Tongue (tissue), 2 donors: ENCODE results near the gene ABCF3. TPM values are rescaled to one million over a fixed set of nuclear protein-coding genes. Genes with fewer than 3 reads are reported as not detected.

Experiments
- DNase-seq: peaks from one replicate; pipeline ENCODE4 v3.0.0-alpha.2; 2015
- total RNA-seq: library from RNA; depleted of rRNA; stranded (reverse); fragments of >200 nt; gene quantifications from one replicate; pipeline ENCODE4 v1.2.3, GENCODE V29; 2014

Gene ABCF3
- total RNA-seq, 1 donor from 2014 or later, result 77.6 TPM

DNA sequence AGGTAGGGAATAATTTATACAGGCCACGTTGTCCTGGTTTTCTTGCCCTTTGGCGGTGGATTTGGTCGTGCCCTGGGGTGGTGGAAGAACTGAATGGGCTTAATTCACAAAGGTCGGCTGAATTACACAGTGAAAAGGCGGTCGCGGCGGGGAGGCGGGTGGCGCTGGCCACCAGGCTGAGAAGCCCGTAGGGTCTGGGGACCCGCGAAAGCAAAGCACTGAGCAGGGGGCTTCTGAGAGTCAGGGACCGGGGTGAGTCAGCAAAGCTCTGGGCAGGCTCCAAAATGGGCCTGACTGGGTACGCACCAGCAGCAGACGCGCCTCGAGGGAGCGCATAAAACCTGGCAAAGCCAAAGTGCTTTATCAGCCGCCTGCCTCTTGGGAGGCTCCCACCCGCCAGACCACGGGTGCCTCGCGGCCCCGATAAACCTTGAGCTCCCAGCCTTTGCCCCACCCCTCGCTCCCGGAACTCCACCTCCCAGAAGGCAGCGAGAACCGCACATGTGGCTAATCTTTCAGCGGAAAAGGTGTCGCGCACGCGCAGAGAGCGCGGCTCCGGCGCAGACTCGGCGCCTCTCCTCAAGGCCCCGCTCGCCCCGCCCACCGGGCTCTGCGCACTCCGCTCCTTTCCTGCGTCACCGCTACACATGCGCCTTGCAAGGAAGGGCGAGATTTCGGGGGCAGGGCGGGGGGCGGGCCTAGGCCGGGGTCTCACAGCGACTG lies 377 bp upstream of the ABCF3 start:
- DNase-seq, result peak; percentile 100

DNA sequence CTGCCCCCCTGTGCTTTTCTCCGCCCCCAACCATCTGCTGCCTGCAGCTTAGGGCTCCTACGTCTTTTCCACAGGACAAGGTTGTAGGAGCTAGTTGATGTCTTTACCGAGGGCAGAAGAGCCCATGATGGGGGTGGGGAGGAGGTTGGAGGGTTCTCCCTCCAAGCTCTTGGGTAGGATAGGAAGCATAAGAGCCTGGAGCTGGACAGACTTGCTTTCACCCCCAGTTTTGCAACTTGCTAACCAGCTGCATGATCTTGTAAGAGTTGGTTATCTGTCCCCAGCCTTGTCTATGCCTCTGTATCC lies 856 bp downstream of the ABCF3 start:
- no peak for DNase-seq

DNA sequence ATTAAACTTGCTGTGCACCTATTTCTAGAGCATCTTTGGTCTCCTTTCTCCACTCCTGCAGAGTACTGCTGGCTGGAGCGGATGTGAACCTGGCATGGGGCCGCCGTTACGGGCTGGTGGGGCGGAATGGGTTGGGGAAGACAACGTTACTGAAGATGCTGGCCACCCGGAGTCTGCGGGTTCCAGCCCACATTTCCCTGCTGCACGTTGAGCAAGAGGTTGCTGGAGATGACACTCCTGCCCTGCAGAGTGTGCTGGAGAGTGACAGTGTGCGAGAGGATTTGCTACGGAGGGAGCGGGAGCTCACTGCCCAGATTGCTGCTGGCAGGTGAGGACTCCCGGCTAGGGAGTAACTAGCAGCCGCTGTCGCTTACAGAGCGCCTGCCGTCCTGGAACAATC lies 2.1 kb downstream of the ABCF3 start:
- DNase-seq, result no peak

DNA sequence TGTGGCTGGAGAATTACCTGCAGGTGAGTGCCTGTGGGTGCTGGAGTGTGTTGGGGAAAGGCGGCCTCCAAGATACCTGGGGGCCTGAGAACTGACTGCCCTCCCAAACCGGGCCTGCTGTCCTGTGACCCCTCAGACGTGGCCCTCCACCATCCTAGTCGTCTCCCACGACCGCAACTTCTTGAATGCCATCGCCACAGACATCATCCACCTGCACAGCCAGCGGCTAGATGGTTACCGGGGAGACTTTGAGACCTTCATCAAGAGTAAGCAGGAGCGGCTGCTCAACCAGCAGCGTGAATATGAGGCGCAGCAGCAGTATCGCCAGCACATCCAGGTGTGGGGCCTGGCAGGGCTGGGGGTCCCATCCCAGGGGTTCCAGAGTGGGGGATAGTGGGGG lies 3.4 kb downstream of the ABCF3 start:
- DNase-seq, result no peak

- no peak for DNase-seq
Observed at GRCh38 chr3:184192889-184193288, 6.9 kb downstream of the ABCF3 start.

DNA sequence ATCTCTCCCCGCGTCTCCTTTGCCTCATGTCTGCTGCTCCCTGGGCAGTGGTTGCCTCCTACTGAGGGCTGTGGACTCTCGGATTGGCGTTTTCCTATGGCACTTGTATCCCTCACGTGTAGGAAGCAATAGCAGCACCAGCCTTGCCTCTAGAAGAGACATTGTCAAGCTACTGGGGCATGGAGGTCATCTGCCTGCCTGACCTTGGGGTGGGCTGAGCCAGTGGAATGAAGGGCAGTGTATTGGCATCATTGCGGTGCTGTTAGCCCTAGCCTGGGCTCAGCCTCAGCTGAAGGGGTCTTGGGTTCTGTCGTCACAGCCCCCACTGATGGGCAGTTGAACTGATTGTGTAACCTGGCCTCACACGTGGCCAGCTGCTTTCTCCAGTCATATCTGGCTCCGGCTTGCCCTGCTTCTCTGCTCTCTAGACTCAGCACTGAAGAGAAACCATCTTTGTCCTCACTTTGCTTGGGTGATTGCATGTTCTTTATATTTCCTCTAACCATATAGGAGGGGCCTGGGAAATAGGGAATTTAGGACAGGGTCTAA lies 8.1 kb downstream of the ABCF3 start:
- DNase-seq, result no peak

- DNase-seq, result no peak
Observed at GRCh38 chr3:184196536-184196935, 10.5 kb downstream of the ABCF3 start.

- DNase-seq, result no peak
Observed at GRCh38 chr3:184198509-184198908, 12.5 kb downstream of the ABCF3 start.

DNA sequence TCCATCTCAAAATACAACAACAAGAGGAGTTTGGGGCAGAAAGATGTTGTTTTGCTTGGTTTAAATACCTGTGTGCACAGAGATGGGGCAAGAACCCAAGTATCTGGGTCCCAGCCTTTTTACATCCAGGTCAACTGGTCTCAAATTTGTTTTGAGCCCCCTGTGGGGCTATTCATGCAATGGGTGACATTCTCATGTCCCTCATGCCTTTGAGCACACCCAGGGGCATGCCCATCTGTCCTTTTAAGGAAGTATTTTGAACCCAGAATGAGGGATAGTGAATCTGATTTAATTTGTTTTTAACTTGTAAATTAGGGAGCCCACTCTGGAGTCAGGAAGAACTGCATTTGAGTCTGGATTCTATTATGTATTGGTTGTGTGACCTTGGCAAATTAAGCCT lies 14.8 kb downstream of the ABCF3 start:
- no peak for DNase-seq

DNA sequence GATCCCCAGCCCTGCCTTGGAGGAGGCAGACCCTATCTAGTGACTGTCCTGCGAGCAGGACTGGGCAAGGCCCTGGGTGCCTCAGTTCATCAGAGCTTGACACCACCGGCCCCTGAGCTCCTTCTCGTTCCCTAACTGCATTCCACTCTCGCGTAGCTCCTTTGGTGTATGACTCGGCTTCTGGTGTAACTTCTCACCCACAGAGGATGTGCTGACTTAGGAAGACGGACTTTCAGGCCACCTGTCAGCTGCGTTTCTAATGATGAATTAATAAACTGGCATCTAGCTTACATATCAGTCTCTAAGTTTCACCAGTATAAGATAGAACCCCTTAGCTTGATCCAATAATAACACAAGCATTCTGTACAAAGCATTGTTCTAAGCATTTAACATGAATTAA lies 17.5 kb downstream of the ABCF3 start:
- DNase-seq, result no peak

DNA sequence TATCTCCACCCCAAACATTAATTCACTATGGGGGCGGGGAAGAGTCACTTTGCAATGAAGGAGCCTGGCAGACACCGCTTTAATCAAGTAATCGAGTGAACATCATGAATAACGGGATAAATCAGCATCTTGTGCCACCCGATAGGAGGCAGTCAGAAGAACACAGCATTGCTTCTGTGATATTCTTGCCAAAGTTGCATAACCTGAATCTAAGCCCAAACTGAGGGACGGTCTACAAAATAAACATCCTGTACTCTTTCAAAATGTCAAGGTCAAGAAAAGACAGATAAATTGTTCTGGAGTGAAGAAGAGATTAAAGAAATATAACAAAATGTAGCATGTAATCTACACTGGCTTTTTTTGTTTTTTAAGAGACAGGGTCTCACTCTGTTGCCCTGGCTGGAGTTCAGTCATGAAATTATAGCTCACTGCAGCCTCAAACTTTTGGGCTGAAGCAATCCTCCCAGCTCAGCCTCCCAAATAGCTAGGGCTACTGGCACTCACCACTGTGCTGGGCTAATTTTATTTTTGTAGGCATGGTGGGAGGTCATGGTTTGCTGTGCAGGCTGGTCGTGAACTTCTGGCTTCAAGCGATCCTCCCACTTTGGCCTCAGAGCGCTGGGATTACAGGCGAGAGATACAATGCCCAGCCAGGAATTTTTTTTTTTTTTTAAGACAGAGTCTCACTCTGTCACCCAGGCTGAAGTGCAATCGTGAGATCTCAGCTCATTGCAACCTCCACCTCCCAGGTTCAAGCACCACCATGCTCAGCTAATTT lies 23.3 kb downstream of the ABCF3 start:
- no peak for DNase-seq

DNA sequence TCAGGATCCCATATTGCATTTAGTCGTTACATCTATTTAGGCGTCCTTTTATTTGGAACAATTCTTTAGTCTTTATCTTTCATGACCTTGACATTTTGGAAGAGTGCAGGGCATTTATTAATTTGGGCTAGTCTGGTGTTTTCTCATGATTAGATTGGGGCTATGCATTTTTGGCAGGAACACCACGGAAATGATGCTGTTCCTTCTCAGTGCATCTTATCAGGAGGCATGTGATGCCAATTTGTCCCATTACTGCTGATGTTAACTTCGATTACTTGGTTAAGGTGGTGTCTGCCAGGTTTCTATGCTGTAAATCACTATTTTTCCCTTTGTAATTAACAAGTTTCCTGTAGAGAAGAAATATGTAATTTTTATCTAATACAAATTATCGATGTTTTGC lies 25.3 kb downstream of the ABCF3 start:
- DNase-seq, result no peak

GRCh38 chr3:184211718-184212117 lies 25.7 kb downstream of the ABCF3 start:
- no peak for DNase-seq

DNA sequence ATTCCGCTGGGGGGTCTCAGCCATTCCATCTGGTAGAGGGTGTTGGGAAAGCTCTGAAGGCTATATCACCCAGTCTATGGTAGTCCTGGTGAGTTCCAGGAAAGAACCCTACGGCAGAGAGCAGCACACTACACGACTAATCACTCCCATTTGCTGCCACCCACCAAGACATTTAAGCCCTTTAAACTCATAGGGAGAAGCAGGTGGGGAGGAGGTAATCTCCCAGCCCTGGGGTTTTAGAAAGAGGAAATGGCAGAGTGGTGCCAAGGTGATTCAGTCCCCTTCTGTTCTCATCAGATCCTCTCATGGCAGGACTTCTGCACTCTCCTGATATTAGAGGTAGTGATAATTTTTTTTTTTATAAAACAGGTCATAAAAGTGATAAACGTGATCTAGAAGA lies 32.8 kb downstream of the ABCF3 start:
- DNase-seq, result no peak

DNA sequence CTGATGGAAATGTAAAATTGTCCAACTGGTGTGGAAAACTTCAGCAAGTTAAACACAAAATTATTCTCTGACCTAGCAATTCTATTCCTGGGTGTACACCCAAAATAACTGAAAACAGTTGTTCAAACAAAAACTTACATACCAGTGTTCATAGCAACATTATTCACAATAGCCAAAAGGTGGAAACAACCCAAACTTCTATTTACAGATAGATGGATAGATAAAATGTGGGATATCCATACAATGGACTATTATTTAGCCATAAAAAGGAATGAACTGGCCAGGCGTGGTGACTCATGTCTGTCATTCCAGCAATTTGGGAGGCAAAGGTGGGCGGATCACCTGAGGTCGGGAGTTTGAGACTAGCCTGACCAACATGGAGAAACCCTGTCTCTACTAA lies 36.5 kb downstream of the ABCF3 start:
- DNase-seq, result no peak

DNA sequence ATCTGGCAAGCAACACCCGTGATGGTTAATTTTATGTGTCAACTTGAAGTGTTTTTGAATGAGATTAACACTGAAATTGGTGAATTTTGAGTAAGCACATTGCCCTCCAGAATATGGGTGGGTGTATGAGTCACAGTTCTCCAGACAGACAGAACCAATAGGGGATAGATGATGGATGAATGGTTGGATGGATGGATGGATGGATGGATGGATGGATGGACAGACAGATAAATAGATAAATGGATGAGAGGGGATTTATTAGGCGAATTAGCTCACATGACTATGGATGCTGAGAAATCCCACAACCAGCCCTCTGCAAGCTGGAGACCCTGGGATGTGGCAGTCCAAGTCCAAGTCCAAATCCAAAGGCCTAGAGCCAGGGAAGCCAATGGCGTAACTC lies 37.9 kb downstream of the ABCF3 start:
- DNase-seq, result no peak

DNA sequence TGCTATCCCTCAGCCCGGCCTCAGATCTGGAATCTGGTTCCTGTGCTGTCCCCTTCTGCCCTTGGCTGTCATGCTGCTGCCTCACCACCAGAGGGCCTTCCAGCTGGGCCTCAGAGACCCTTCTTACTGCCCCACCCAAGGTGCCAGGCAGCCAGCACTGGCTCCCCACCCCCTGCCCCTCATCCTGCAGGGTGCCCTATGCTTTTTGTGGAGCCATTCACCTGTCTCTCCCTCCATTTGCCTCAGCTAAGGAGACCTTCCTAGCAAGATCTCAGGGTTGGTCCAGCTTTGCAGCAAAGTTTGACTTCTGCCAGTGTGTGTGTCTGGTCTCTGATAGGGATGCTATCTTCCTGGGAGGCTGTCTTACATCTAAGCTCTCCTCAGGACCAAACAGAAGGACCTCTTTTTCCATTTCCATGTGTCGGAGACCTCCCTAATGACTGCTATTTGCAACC lies 41.5 kb downstream of the ABCF3 start:
- DNase-seq, result no peak

GRCh38 chr3:184228376-184229137 lies 42.6 kb downstream of the ABCF3 start:
- no peak for DNase-seq

GRCh38 chr3:184229394-184230080 lies 43.5 kb downstream of the ABCF3 start, which contains the start of gene VWA5B2:
Gene VWA5B2 (plus strand): TSS chr3:184229585. CDS start chr3:184230529, 944 bp downstream.
- peak; percentile 76 for DNase-seq

DNA sequence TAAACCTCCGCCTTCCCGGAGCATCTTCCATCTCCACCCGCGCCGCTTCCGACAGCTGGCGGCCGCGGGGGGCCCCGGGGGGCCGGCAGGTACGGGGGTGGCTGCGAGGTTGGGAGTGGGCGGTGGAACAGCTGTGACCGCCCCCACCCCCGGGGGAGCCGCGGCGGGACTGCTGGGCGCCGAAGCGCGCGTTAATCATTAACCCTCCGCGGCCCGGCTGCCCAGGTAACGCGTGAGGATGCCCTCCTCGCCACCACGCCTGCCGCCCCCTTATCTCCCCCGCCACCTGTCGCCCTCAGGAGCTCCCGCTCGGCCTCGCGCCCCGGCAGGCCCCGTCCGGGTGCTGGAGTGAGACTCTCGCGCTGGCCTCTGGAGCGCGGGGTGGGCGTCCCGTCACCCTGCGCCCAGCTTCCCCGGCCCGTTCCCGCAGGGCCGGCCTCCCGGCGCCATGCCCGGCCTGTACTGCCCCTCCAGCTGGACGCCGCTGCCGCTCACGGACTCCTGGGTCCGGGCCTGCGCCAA lies 44.1 kb downstream of the ABCF3 start:
- DNase-seq, result no peak

- DNase-seq, result no peak
Observed at GRCh38 chr3:184230603-184231528, 44.9 kb downstream of the ABCF3 start.
